ENCODE measurements around the gene GRIK5.

DNA sequence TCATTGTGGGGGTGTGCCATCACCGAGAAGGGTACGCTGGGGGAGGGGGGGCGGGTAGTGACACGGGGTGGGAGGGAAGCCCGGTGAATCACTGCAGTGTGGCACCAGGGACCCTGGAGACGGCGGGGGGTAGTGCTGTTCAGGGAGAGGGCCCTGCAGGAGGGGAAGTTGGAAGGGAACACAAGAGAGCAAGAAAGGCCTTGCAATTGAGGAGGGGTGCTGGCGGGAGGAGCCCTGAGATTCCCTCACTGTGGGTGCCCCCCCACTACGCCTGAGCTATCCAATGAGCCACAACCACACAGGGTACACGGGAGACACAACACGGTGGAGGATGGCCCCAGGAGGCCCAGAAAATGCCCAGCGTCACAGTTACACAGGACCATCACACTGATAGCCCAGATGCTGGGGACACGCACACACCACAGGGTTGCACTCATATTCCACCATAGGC lies 75.5 kb downstream of the GRIK5 start:
- no peak for TF ChIP-seq CTCF (conservative IDR thresholded peaks at IDR 0.05)
- no peak for TF ChIP-seq EZH2 (IDR thresholded peaks at IDR 0.05; ENCODE audit: low read depth)

Measured in PC-9 (cell line).